Panc1 (cell line): ENCODE measurements around the gene RPP25L. TPM values are rescaled to one million over a fixed set of nuclear protein-coding genes. Genes with fewer than 3 reads are reported as not detected.

Experiments
- ATAC-seq: fragments of 200-7000 bp; cut with Tn5 transposase; 2 replicates; pipeline ENCODE4 v1.9.1; 2020; ENCODE audit warnings: mild to moderate bottlenecking, moderate library complexity
- BruUV-seq: library from RNA; stranded (reverse); fragments of 400-500 nt; replicated peaks from 2 replicates; lab custom pipeline; 2021; lab: Mats Ljungman, UMichigan
- CTCF ChIA-PET: fragments of 300-600 bp; sonication (Branson Sonifier 250); formaldehyde crosslinking; loops from one replicate; lab custom pipeline; 2022; ENCODE audit warnings: antibody characterized with exemption; lab: Charles Lee
- POLR2A ChIA-PET: fragments of 300-600 bp; sonication (Branson Sonifier 250); formaldehyde crosslinking; loops from one replicate; lab custom pipeline; 2022; ENCODE audit warnings: antibody characterized with exemption; lab: Charles Lee
- DNase-seq: peaks from one replicate; pipeline ENCODE4 v3.0.0-alpha.2; 2010; ENCODE audit warnings: low read depth, low spot score
- H3K27ac ChIP-seq: 2 replicates; pipeline ENCODE4 v1.5.1; 2011; ENCODE audit warnings: mild to moderate bottlenecking, low read length, inconsistent platforms
- H3K27me3 ChIP-seq: fragments of 200-500 bp; sonication (Bioruptor generic); 2 replicates; pipeline ENCODE4 v1.6.0; 2014; ENCODE audit warnings: low read length, inconsistent platforms; ENCODE audit not compliant: control insufficient read depth, insufficient read depth
- H3K36me3 ChIP-seq: fragments of 200-500 bp; sonication (Bioruptor generic); 2 replicates; pipeline ENCODE4 v1.5.1; 2014; ENCODE audit warnings: inconsistent platforms, mild to moderate bottlenecking, low read length, moderate library complexity; ENCODE audit not compliant: control insufficient read depth, insufficient read depth
- H3K4me1 ChIP-seq: 2 replicates; pipeline ENCODE4 v1.5.1; 2011; ENCODE audit warnings: inconsistent platforms, mild to moderate bottlenecking, low read length, moderate library complexity; ENCODE audit not compliant: control insufficient read depth, insufficient read depth
- H3K4me3 ChIP-seq, 2 experiments: 2 replicates each; pipeline ENCODE4 v1.5.1; 2011 to 2012; ENCODE audit warnings: low read depth in 2 of 2, low read length in 2 of 2, mild to moderate bottlenecking in 2 of 2, inconsistent platforms in 1 of 2, moderate library complexity in 1 of 2
- H3K9me3 ChIP-seq: fragments of 200-500 bp; sonication (Bioruptor generic); 2 replicates; pipeline ENCODE4 v1.5.1; 2014; ENCODE audit warnings: low read depth, mild to moderate bottlenecking, inconsistent platforms, low read length, moderate library complexity; ENCODE audit not compliant: control insufficient read depth, insufficient read depth
- CTCF ChIP-seq: fragments of 450-650 bp; IDR thresholded peaks from 2 replicates; pipeline ENCODE4 v1.5.1; 2017; ENCODE audit warnings: mild to moderate bottlenecking
- POLR2AphosphoS5 ChIP-seq: IDR thresholded peaks from 2 replicates; pipeline ENCODE4 v1.6.1; 2012; ENCODE audit warnings: mild to moderate bottlenecking, low read depth, low read length, moderate library complexity
- SIN3A ChIP-seq: IDR thresholded peaks from 2 replicates; pipeline ENCODE4 v1.6.1; 2012; ENCODE audit warnings: low read depth, mild to moderate bottlenecking, low read length, moderate library complexity, borderline replicate concordance; ENCODE audit not compliant: insufficient read depth
- TCF7L2 ChIP-seq: IDR thresholded peaks from 2 replicates; pipeline ENCODE4 v1.6.1; 2011; ENCODE audit warnings: mild to moderate bottlenecking, low read depth, low read length, inconsistent platforms
- in situ Hi-C: cut with HindIII; loops from 2 replicates; pipeline ENCODE4 v1.10.0; 2016; ENCODE audit warnings: low sequenced_read_pairs, low pct_unique_long_range_greater_than_20kb
- intact Hi-C: fragments of 100-400 bp; cut with micrococcal nuclease; formaldehyde crosslinking; loops from one replicate; pipeline ENCODE4 v1.10.0; 2022; ENCODE audit not compliant: unreplicated experiment
- total RNA-seq: library from RNA; stranded (reverse); gene quantifications from one replicate; pipeline ENCODE4 v1.2.1, GENCODE V29; 2021; ENCODE audit not compliant: unreplicated experiment
- TF ChIP-seq, protein P1 (sequence below), 2 experiments: IDR thresholded peaks; 2 replicates each; pipeline ENCODE4 v1.6.1; 2011 to 2012; ENCODE audit warnings: low read depth in 2 of 2, control low read depth in 1 of 2, low read length in 1 of 2, mild to moderate bottlenecking in 1 of 2, moderate library complexity in 1 of 2; ENCODE audit not compliant: insufficient read depth in 1 of 2

RPP25L gene
- total RNA-seq, 1 experiment from 2014 or later, result 30.4 TPM

DNA sequence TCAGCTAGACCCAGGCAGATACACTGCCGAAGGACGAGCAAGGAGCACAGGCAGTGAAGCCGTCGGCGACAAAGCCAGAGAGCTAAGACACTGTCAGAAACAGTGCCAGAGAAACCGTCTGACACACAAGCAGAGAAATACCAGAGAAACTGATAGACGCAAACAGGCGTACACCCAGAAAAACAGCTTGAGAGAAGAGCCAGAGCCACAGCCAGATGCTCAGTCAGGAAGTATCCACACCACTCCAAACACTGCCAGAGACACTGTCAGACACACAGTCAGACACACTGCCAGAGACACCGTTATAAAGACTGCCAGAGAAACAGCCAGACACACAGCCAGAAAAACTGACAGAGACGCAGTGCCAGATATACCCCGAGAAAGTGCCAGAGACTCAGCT is 41.5 kb downstream of the RPP25L start:
- H3K9me3 ChIP-seq, result no peaks in the 10 kb centered on the region
- no peak for DNase-seq
- ChIA-PET CTCF (no interaction called here), POLR2A (no interaction called here)
- no peak overlapping the region for H3K4me3 ChIP-seq
- H3K4me1 ChIP-seq, result no peaks in the 10 kb centered on the region
- intact Hi-C loops (no loop called here), in situ Hi-C loops (no loop called here)
- ATAC-seq, result no peak
- H3K27me3 ChIP-seq, result no peaks in the 10 kb centered on the region
- TF ChIP-seq, protein P1, sequence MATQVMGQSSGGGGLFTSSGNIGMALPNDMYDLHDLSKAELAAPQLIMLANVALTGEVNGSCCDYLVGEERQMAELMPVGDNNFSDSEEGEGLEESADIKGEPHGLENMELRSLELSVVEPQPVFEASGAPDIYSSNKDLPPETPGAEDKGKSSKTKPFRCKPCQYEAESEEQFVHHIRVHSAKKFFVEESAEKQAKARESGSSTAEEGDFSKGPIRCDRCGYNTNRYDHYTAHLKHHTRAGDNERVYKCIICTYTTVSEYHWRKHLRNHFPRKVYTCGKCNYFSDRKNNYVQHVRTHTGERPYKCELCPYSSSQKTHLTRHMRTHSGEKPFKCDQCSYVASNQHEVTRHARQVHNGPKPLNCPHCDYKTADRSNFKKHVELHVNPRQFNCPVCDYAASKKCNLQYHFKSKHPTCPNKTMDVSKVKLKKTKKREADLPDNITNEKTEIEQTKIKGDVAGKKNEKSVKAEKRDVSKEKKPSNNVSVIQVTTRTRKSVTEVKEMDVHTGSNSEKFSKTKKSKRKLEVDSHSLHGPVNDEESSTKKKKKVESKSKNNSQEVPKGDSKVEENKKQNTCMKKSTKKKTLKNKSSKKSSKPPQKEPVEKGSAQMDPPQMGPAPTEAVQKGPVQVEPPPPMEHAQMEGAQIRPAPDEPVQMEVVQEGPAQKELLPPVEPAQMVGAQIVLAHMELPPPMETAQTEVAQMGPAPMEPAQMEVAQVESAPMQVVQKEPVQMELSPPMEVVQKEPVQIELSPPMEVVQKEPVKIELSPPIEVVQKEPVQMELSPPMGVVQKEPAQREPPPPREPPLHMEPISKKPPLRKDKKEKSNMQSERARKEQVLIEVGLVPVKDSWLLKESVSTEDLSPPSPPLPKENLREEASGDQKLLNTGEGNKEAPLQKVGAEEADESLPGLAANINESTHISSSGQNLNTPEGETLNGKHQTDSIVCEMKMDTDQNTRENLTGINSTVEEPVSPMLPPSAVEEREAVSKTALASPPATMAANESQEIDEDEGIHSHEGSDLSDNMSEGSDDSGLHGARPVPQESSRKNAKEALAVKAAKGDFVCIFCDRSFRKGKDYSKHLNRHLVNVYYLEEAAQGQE (IDR thresholded peaks at IDR 0.05; ENCODE audit: insufficient read depth in 1 of 2, low read depth in 2 of 2, low read length in 1 of 2), result no peak
- TF ChIP-seq CTCF, result no peak
- TF ChIP-seq POLR2AphosphoS5, result no peak
- TF ChIP-seq TCF7L2, result no peak
- no peak for TF ChIP-seq SIN3A
- BruUV-seq, result no TSS peak
- H3K27ac ChIP-seq, result no peak overlapping the region
- no peaks in the 10 kb centered on the region for H3K36me3 ChIP-seq

DNA sequence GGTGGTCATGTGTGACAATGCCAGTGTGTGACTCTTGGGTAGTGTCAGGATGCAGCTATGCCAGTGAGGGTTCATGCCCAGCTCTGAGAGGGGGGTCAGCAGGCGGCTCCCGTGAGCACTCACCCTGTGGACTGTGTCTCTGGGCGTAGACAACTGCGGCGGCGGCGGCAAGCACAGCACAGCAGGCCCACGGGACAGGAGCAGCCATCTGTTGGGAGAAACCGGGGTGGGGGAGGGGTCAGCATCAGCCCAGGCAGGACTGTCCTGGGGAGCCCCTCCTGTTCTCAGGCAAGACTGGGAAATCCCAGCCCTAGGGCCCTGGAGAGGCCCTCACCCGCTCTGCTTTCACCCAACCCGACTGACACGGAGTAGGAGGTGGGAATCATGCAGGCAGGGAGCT is 43.1 kb downstream of the RPP25L start:
- H3K27me3 ChIP-seq, result no peaks in the 10 kb centered on the region
- CTCF ChIA-PET, result no interaction called here
- no peaks in the 10 kb centered on the region for H3K9me3 ChIP-seq
- POLR2A ChIA-PET, result no interaction called here
- no peak overlapping the region for H3K4me3 ChIP-seq
- no peak overlapping the region for H3K27ac ChIP-seq
- in situ Hi-C loops (no loop called here), intact Hi-C loops (no loop called here)
- DNase-seq (no peak), ATAC-seq (no peak)
- H3K36me3 ChIP-seq, result no peaks in the 10 kb centered on the region
- BruUV-seq, result no TSS peak
- TF ChIP-seq POLR2AphosphoS5 (no peak), SIN3A (no peak), TCF7L2 (no peak), CTCF (no peak)
- TF ChIP-seq, protein P1 (IDR thresholded peaks at IDR 0.05; ENCODE audit: insufficient read depth in 1 of 2, low read depth in 2 of 2, low read length in 1 of 2), result no peak
- H3K4me1 ChIP-seq, result no peaks in the 10 kb centered on the region
